ENCODE data around the gene DMRTC2. TPM values are rescaled to one million over a fixed set of nuclear protein-coding genes. Genes with fewer than 3 reads are reported as not detected.
A peak's percentile ranks its signal among the peaks of the same experiment; 100 is the strongest.

Gene DMRTC2
- total and polyA plus RNA-seq, 2 of the 13 experiments (the other 11 are each of a cell fraction or from before 2014, with no cell fraction given) = not detected

- TF ChIP-seq CEBPZ (IDR thresholded peaks at IDR 0.05; ENCODE audit: low read length) (no peak), SIX4 (CRISPR knock-in tag; IDR thresholded peaks at IDR 0.05) (no peak), ZBTB7A (CRISPR knock-in tag; IDR thresholded peaks at IDR 0.05) (peak; percentile 75), ATF7-NPFF (CRISPR knock-in tag; IDR thresholded peaks at IDR 0.05; ENCODE audit: low read depth) (0 out of 2 replicates have a peak, but pooled peaks have one; percentile 70), NCOA5 (CRISPR knock-in tag; IDR thresholded peaks at IDR 0.05) (no peak), ZIK1 (CRISPR knock-in tag; IDR thresholded peaks at IDR 0.05; ENCODE audit: borderline replicate concordance, low read depth) (no peak), ESRRA (CRISPR knock-in tag; IDR thresholded peaks at IDR 0.05; ENCODE audit: low read depth) (peak; percentile 27; the same call in 1 of the 2 replicates), ETS1 (CRISPR knock-in tag; IDR thresholded peaks at IDR 0.05) (no peak), ZBTB26 (CRISPR knock-in tag; IDR thresholded peaks at IDR 0.05; ENCODE audit: borderline replicate concordance) (no peak; the same call in 1 of the 2 replicates), REXO4 (CRISPR knock-in tag; IDR thresholded peaks at IDR 0.05; ENCODE audit: borderline replicate concordance) (no peak), ZNF260 (CRISPR knock-in tag; IDR thresholded peaks at IDR 0.05; ENCODE audit: borderline replicate concordance, low read depth) (no peak), GPBP1L1 (CRISPR knock-in tag; IDR thresholded peaks at IDR 0.05) (no peak), ZNF251 (CRISPR knock-in tag; IDR thresholded peaks at IDR 0.05) (no peak), ZNF614 (CRISPR knock-in tag; IDR thresholded peaks at IDR 0.05; ENCODE audit: borderline replicate concordance) (no peak)
- TF ChIP-seq, protein P1, sequence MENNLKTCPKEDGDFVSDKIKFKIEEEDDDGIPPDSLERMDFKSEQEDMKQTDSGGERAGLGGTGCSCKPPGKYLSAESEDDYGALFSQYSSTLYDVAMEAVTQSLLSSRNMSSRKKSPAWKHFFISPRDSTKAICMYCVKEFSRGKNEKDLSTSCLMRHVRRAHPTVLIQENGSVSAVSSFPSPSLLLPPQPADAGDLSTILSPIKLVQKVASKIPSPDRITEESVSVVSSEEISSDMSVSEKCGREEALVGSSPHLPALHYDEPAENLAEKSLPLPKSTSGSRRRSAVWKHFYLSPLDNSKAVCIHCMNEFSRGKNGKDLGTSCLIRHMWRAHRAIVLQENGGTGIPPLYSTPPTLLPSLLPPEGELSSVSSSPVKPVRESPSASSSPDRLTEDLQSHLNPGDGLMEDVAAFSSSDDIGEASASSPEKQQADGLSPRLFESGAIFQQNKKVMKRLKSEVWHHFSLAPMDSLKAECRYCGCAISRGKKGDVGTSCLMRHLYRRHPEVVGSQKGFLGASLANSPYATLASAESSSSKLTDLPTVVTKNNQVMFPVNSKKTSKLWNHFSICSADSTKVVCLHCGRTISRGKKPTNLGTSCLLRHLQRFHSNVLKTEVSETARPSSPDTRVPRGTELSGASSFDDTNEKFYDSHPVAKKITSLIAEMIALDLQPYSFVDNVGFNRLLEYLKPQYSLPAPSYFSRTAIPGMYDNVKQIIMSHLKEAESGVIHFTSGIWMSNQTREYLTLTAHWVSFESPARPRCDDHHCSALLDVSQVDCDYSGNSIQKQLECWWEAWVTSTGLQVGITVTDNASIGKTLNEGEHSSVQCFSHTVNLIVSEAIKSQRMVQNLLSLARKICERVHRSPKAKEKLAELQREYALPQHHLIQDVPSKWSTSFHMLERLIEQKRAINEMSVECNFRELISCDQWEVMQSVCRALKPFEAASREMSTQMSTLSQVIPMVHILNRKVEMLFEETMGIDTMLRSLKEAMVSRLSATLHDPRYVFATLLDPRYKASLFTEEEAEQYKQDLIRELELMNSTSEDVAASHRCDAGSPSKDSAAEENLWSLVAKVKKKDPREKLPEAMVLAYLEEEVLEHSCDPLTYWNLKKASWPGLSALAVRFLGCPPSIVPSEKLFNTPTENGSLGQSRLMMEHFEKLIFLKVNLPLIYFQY (CRISPR knock-in tag; IDR thresholded peaks at IDR 0.05; ENCODE audit: borderline replicate concordance) = peak; percentile 37; the same call in 1 of the 2 replicates
- TF ChIP-seq, protein P2, sequence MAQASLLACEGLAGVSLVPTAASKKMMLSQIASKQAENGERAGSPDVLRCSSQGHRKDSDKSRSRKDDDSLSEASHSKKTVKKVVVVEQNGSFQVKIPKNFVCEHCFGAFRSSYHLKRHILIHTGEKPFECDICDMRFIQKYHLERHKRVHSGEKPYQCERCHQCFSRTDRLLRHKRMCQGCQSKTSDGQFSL (CRISPR knock-in tag; IDR thresholded peaks at IDR 0.05) = no peak
Measured at GRCh38 chr19:41859618-41860418, 15.0 kb downstream of the DMRTC2 start, which contains the start of gene RPS19 (continued).
